Measurements from ENCODE around the gene GIPR.
A peak's percentile ranks its signal among the peaks of the same experiment; 100 is the strongest.

The GIPR gene

GRCh38 chr19:45692187-45693105 lies 24.4 kb downstream of the GIPR start, which contains the start of gene QPCTL:
TSS of gene QPCTL (plus strand) at chr19:45692666. CDS start at chr19:45692704, 38 bp downstream.
- Histone ChIP-seq H3K27me3 (ENCODE audit: insufficient read depth, low read length) (no peaks in the 10 kb centered on the region), H3K27ac (ENCODE audit: low read depth, low read length) (peak within 1 kb of the TSS; percentile 92), H3K4me1 (ENCODE audit: control insufficient read depth, insufficient read depth, low read length, unreplicated experiment) (no peaks in the 10 kb centered on the region), H3K79me2 (ENCODE audit: control insufficient read depth, insufficient read depth, low read length, unreplicated experiment) (peaks cover 16% of the 10 kb centered on the region), H2AFZ (ENCODE audit: low read length, unreplicated experiment) (peak within 1 kb of the TSS; percentile 79), H3K36me3 (ENCODE audit: insufficient read depth, low read length) (no peaks in the 10 kb centered on the region), H3K4me3 (ENCODE audit: low read depth, low read length) (peak within 1 kb of the TSS; percentile 95)

- Histone ChIP-seq H3K36me3 (ENCODE audit: insufficient read depth, low read length) (no peaks in the 10 kb centered on the region), H2AFZ (ENCODE audit: low read length, unreplicated experiment) (peak overlapping the region; percentile 46), H3K27me3 (ENCODE audit: insufficient read depth, low read length) (no peaks in the 10 kb centered on the region), H3K79me2 (ENCODE audit: control insufficient read depth, insufficient read depth, low read length, unreplicated experiment) (peaks cover 16% of the 10 kb centered on the region), H3K4me1 (ENCODE audit: control insufficient read depth, insufficient read depth, low read length, unreplicated experiment) (no peaks in the 10 kb centered on the region), H3K27ac (ENCODE audit: low read depth, low read length) (peak overlapping the region; percentile 92), H3K4me3 (ENCODE audit: low read depth, low read length) (peak overlapping the region; percentile 95)
These were observed 25.2 kb downstream of the GIPR start for GRCh38 chr19:45693106-45693788.

- H3K27me3 ChIP-seq (ENCODE audit: insufficient read depth, low read length) = no peaks in the 10 kb centered on the region
- H3K36me3 ChIP-seq (ENCODE audit: insufficient read depth, low read length) = no peaks in the 10 kb centered on the region; the same call in 1 of the 2 replicates
- H3K4me3 ChIP-seq (ENCODE audit: low read depth, low read length) = no peak overlapping the region
- H3K27ac ChIP-seq (ENCODE audit: low read depth, low read length) = no peak overlapping the region
- H3K4me1 ChIP-seq (ENCODE audit: control insufficient read depth, insufficient read depth, low read length, unreplicated experiment) = no peaks in the 10 kb centered on the region
- no peak overlapping the region for H2AFZ ChIP-seq (ENCODE audit: low read length, unreplicated experiment)
- no peaks in the 10 kb centered on the region for H3K79me2 ChIP-seq (ENCODE audit: control insufficient read depth, insufficient read depth, low read length, unreplicated experiment)
These were observed 33.7 kb downstream of the GIPR start for GRCh38 chr19:45701676-45702075.

- Histone ChIP-seq H3K4me1 (ENCODE audit: control insufficient read depth, insufficient read depth, low read length, unreplicated experiment) (no peaks in the 10 kb centered on the region), H3K36me3 (ENCODE audit: insufficient read depth, low read length) (no peaks in the 10 kb centered on the region; the same call in 1 of the 2 replicates), H3K27me3 (ENCODE audit: insufficient read depth, low read length) (no peaks in the 10 kb centered on the region), H2AFZ (ENCODE audit: low read length, unreplicated experiment) (no peak overlapping the region), H3K27ac (ENCODE audit: low read depth, low read length) (no peak overlapping the region), H3K79me2 (ENCODE audit: control insufficient read depth, insufficient read depth, low read length, unreplicated experiment) (no peaks in the 10 kb centered on the region), H3K4me3 (ENCODE audit: low read depth, low read length) (no peak overlapping the region)
These were observed 37.1 kb downstream of the GIPR start for GRCh38 chr19:45705115-45705514.

GRCh38 chr19:45705710-45706415 lies 37.8 kb downstream of the GIPR start:
- Histone ChIP-seq H3K27ac (ENCODE audit: low read depth, low read length) (no peak overlapping the region), H2AFZ (ENCODE audit: low read length, unreplicated experiment) (no peak overlapping the region), H3K4me1 (ENCODE audit: control insufficient read depth, insufficient read depth, low read length, unreplicated experiment) (no peaks in the 10 kb centered on the region), H3K79me2 (ENCODE audit: control insufficient read depth, insufficient read depth, low read length, unreplicated experiment) (no peaks in the 10 kb centered on the region), H3K4me3 (ENCODE audit: low read depth, low read length) (no peak overlapping the region), H3K36me3 (ENCODE audit: insufficient read depth, low read length) (no peaks in the 10 kb centered on the region; the same call in 1 of the 2 replicates), H3K27me3 (ENCODE audit: insufficient read depth, low read length) (no peaks in the 10 kb centered on the region)

- Histone ChIP-seq H3K27ac (ENCODE audit: low read depth, low read length) (no peak overlapping the region), H3K4me1 (ENCODE audit: control insufficient read depth, insufficient read depth, low read length, unreplicated experiment) (no peaks in the 10 kb centered on the region), H3K36me3 (ENCODE audit: insufficient read depth, low read length) (no peaks in the 10 kb centered on the region), H3K79me2 (ENCODE audit: control insufficient read depth, insufficient read depth, low read length, unreplicated experiment) (peaks cover 10% of the 10 kb centered on the region), H3K4me3 (ENCODE audit: low read depth, low read length) (no peak overlapping the region), H2AFZ (ENCODE audit: low read length, unreplicated experiment) (no peak overlapping the region), H3K27me3 (ENCODE audit: insufficient read depth, low read length) (no peaks in the 10 kb centered on the region)
These were observed 42.5 kb downstream of the GIPR start for GRCh38 chr19:45710356-45711130.

- Histone ChIP-seq H3K36me3 (ENCODE audit: insufficient read depth, low read length) (no peaks in the 10 kb centered on the region), H3K27me3 (ENCODE audit: insufficient read depth, low read length) (no peaks in the 10 kb centered on the region), H3K79me2 (ENCODE audit: control insufficient read depth, insufficient read depth, low read length, unreplicated experiment) (peaks cover 18% of the 10 kb centered on the region), H3K4me3 (ENCODE audit: low read depth, low read length) (no peak overlapping the region), H2AFZ (ENCODE audit: low read length, unreplicated experiment) (no peak overlapping the region), H3K27ac (ENCODE audit: low read depth, low read length) (no peak overlapping the region), H3K4me1 (ENCODE audit: control insufficient read depth, insufficient read depth, low read length, unreplicated experiment) (peaks cover 5% of the 10 kb centered on the region)
These were observed 44.1 kb downstream of the GIPR start for GRCh38 chr19:45711851-45712698.

GRCh38 chr19:45712699-45713067 lies 44.7 kb downstream of the GIPR start:
- Histone ChIP-seq H2AFZ (ENCODE audit: low read length, unreplicated experiment) (no peak overlapping the region), H3K27ac (ENCODE audit: low read depth, low read length) (no peak overlapping the region), H3K36me3 (ENCODE audit: insufficient read depth, low read length) (no peaks in the 10 kb centered on the region), H3K79me2 (ENCODE audit: control insufficient read depth, insufficient read depth, low read length, unreplicated experiment) (peaks cover 18% of the 10 kb centered on the region), H3K27me3 (ENCODE audit: insufficient read depth, low read length) (no peaks in the 10 kb centered on the region), H3K4me3 (ENCODE audit: low read depth, low read length) (no peak overlapping the region), H3K4me1 (ENCODE audit: control insufficient read depth, insufficient read depth, low read length, unreplicated experiment) (peaks cover 5% of the 10 kb centered on the region)

- no peak overlapping the region for H3K4me3 ChIP-seq (ENCODE audit: low read depth, low read length)
- no peaks in the 10 kb centered on the region for H3K27me3 ChIP-seq (ENCODE audit: insufficient read depth, low read length)
- H2AFZ ChIP-seq (ENCODE audit: low read length, unreplicated experiment) = no peak overlapping the region
- peaks cover 18% of the 10 kb centered on the region for H3K79me2 ChIP-seq (ENCODE audit: control insufficient read depth, insufficient read depth, low read length, unreplicated experiment)
- H3K27ac ChIP-seq (ENCODE audit: low read depth, low read length) = no peak overlapping the region
- H3K4me1 ChIP-seq (ENCODE audit: control insufficient read depth, insufficient read depth, low read length, unreplicated experiment) = peaks cover 9% of the 10 kb centered on the region
- no peaks in the 10 kb centered on the region for H3K36me3 ChIP-seq (ENCODE audit: insufficient read depth, low read length)
These were observed 45.1 kb downstream of the GIPR start for GRCh38 chr19:45713141-45713540.
